NK-92 (cell line): ENCODE results near the gene BCKDK.
A peak's percentile ranks its signal among the peaks of the same experiment; 100 is the strongest.
"Not testable (repeated sequence)": the region's sequence is repeated elsewhere in the genome, so short reads cannot be mapped to it uniquely, and the experiment has no call there.

Source experiments
- DNase-seq: peaks from one replicate; lab custom pipeline; 2025; ENCODE audit not compliant: unreplicated experiment; lab: John Stamatoyannopoulos, UW

The BCKDK gene

GRCh38 chr16:31141489-31142108 lies 33.4 kb downstream of the BCKDK start:
- no peak for DNase-seq

- peak; percentile 88 for DNase-seq
Observed at GRCh38 chr16:31142109-31143010, 34.2 kb downstream of the BCKDK start.

GRCh38 chr16:31143011-31143693 lies 35.0 kb downstream of the BCKDK start:
- no peak for DNase-seq

- no peak for DNase-seq
Observed at GRCh38 chr16:31143694-31144148, 35.5 kb downstream of the BCKDK start.

- DNase-seq = not testable (repeated sequence)
Observed at GRCh38 chr16:31144418-31144817, 36.2 kb downstream of the BCKDK start.

- DNase-seq = no peak
Observed at GRCh38 chr16:31145398-31145990, 37.3 kb downstream of the BCKDK start.

- DNase-seq = no peak
Observed at GRCh38 chr16:31147574-31147973, 39.4 kb downstream of the BCKDK start.

- no peak for DNase-seq
Observed at GRCh38 chr16:31148281-31148728, 40.1 kb downstream of the BCKDK start.

- DNase-seq = no peak
Observed at GRCh38 chr16:31148896-31149295, 40.7 kb downstream of the BCKDK start.

- no peak for DNase-seq
Observed at GRCh38 chr16:31149332-31149731, 41.1 kb downstream of the BCKDK start.

- DNase-seq = no peak
Observed at GRCh38 chr16:31149894-31150890, 42.0 kb downstream of the BCKDK start, which contains the start of gene PRSS36. TSS of gene PRSS36 (minus strand) at chr16:31150066. CDS start at chr16:31150035, 31 bp downstream.

GRCh38 chr16:31150976-31151375 lies 42.8 kb downstream of the BCKDK start:
- DNase-seq = not testable (repeated sequence)

- no peak for DNase-seq
Observed at GRCh38 chr16:31157136-31157535, 49.0 kb downstream of the BCKDK start.
